GM06990 (cell line): ENCODE results near the gene CHAT.

Experiments
- DNase-seq: peaks from one replicate; pipeline ENCODE4 v3.0.0-alpha.2; 2011; ENCODE audit not compliant: insufficient read length; ENCODE audit errors: extremely low read depth
- H3K27me3 ChIP-seq: replicated peaks from 2 replicates; pipeline ENCODE4 v1.6.0; 2011; ENCODE audit warnings: low read length; ENCODE audit not compliant: control insufficient read depth, insufficient read depth
- H3K36me3 ChIP-seq: 2 replicates; pipeline ENCODE4 v1.5.1; 2011; ENCODE audit warnings: low read length; ENCODE audit not compliant: control insufficient read depth, insufficient read depth
- H3K4me3 ChIP-seq: replicated peaks from 2 replicates; pipeline ENCODE4 v1.5.1; 2011; ENCODE audit warnings: low read depth, mild to moderate bottlenecking, control low read depth, low read length
- CTCF ChIP-seq: IDR thresholded peaks from 2 replicates; pipeline ENCODE4 v1.5.1; 2011; ENCODE audit warnings: low read length, control low read depth, mild to moderate bottlenecking, inconsistent platforms; ENCODE audit not compliant: insufficient read depth, poor library complexity, severe bottlenecking

Gene CHAT

GRCh38 chr10:49600781-49601400 is 12.9 kb upstream of the CHAT start:
- no peak for TF ChIP-seq CTCF
- H3K36me3 ChIP-seq = no peaks in the 10 kb centered on the region
- H3K27me3 ChIP-seq = no peaks in the 10 kb centered on the region; the same call in 1 of the 2 replicates
- DNase-seq = no peak
- H3K4me3 ChIP-seq = no peak overlapping the region

GRCh38 chr10:49601857-49602256 is 12.0 kb upstream of the CHAT start:
- no peak overlapping the region for H3K4me3 ChIP-seq
- H3K27me3 ChIP-seq = no peaks in the 10 kb centered on the region; the same call in 1 of the 2 replicates
- no peak for TF ChIP-seq CTCF
- no peaks in the 10 kb centered on the region for H3K36me3 ChIP-seq
- DNase-seq = no peak

- no peaks in the 10 kb centered on the region; the same call in 1 of the 2 replicates for H3K27me3 ChIP-seq
- no peak for DNase-seq
- no peaks in the 10 kb centered on the region for H3K36me3 ChIP-seq
- no peak for TF ChIP-seq CTCF
- H3K4me3 ChIP-seq = no peak overlapping the region
These were observed 11.3 kb upstream of the CHAT start for GRCh38 chr10:49602380-49603023.

- no peak for TF ChIP-seq CTCF
- H3K4me3 ChIP-seq = no peak overlapping the region
- H3K36me3 ChIP-seq = no peaks in the 10 kb centered on the region
- H3K27me3 ChIP-seq = no peaks in the 10 kb centered on the region; the same call in 1 of the 2 replicates
- no peak for DNase-seq
These were observed 8.5 kb upstream of the CHAT start for GRCh38 chr10:49605216-49605938.

- no peaks in the 10 kb centered on the region; the same call in 1 of the 2 replicates for H3K27me3 ChIP-seq
- H3K36me3 ChIP-seq = no peaks in the 10 kb centered on the region
- no peak for TF ChIP-seq CTCF
- H3K4me3 ChIP-seq = no peak overlapping the region
- no peak for DNase-seq
These were observed 7.8 kb upstream of the CHAT start for GRCh38 chr10:49605939-49606509.
